Gastrocnemius medialis (tissue), 4 donors: Measurements from ENCODE around the gene ACSBG1.

ENCODE experiments used
- CTCF ChIP-seq, 5 experiments: fragments of 450-650 bp in 3 of 5; fragments of 200-600 bp in 2 of 5; sonication (generic) in 2 of 5; IDR thresholded peaks in 4 of 5; conservative IDR thresholded peaks in 1 of 5; 1 replicate in 4 of 5; 2 replicates in 1 of 5; pipeline ENCODE4 v1.5.1; 2016 to 2019; ENCODE audit warnings: antibody characterized with exemption in 5 of 5, mild to moderate bottlenecking in 3 of 5, moderate library complexity in 3 of 5
- POLR2A ChIP-seq, 2 donors: fragments of 450-650 bp; IDR thresholded peaks; one replicate each; pipeline ENCODE4 v1.6.1; 2017; ENCODE audit warnings: antibody characterized with exemption in 2 of 2, mild to moderate bottlenecking in 2 of 2, moderate library complexity in 2 of 2

- TF ChIP-seq CTCF (IDR thresholded peaks at IDR 0.05 in 4 of 5, conservative IDR thresholded peaks at IDR 0.05 in 1 of 5): no peak
- TF ChIP-seq POLR2A (IDR thresholded peaks at IDR 0.05): no peak
These were observed 40.6 kb upstream of the ACSBG1 start for GRCh38 chr15:78274994-78275393.
